Activated CD4-positive, alpha-beta T cell treated with anti-CD3 and anti-CD28 coated beads, Interleukin-2, amount 50 U/mL, for 48 hours (primary cell): ENCODE results near the gene FAM241B.

Source experiments
- DNase-seq, 2 experiments: peaks; one replicate each; pipeline ENCODE4 v3.0.0-alpha.2; 2020

FAM241B gene

DNA sequence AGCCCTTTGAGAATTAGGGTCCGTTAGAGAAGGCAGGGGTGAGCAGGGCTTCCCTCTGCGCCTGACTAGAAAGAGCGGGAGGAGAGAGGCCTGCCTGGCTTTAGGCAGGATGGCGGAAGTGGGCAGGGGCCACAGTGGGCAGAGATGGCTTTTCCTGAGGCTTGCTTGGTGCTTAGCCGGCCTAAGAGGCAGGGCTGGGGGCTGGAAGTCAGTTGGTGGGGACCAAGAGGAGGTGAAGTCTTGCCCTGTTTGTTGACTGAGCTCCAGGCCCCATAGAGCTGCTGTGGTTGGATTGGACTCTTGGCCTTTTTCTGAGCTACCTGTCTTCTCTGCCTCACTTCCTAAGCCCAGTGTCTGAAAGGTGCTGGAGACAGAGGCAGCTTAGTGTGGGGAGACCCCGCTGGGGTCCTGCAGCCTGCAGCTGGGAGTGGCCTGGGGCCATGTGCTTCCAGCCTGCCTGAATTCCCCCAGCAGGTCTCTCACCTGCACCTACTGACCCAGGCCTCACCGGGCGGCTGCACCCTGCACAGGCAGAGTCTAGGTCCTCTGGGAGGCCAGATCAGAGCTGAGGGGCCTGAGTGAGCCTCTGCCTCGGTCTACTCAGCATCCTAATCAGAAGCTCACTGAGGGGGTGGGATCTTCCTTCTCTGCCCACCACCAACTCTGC lies 4.8 kb downstream of the FAM241B start:
- no peak for DNase-seq

DNA sequence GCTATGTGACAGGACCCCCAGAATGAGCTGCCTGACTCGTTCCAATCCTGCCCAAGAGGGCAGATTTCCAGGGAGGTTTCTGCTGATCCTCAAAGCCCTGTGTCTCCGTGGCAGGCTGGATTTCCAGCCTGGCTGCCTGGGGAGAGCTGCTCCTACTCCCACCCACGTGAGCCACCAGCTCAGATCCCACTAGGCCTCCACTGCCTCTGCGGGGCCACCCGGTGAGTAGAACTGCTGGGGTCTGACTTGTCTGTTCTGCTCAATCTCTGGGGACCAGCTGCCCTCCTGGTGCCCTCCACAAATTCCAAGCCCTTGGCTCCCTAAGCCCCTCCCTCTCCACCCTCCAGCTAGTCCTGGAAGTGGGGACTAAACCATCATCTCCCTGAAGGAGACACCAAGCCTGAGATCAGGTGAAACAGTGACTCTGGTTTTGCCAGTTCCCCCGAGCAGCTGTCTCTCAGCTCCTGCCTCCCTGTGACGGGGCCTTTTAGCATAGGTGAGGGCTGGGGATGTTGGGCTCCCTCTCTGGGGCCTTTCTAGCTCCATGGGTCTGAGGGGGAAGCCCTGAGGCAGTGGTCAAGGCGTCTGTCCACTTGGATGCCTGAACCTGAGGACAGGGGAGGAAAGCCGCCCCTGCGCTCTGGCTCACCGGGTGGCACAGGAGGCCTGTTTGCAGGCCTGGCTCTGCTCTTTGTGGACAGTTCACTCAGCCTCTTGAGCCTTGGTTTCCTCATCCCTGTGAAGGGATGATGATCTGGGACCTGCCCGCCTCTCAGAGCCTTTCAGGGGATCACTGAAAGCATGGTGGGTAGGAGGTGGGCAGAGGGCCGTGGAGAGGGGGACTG lies 5.6 kb downstream of the FAM241B start:
- no peak for DNase-seq

DNA sequence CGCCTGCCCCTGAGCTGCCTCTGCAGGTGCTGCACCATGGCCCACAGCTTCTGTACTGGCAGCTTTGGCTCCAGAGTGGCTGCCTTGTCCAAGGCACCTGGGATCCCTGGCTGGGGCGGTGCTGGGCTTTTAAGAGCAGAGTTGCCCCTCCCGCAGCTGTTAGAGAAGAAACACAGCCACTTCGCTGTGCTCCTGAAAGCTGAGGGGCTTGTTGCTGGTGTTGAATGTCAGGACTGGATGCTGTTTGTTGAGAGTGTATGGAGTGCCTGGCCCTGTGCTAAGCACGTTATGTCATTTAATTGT lies 6.2 kb downstream of the FAM241B start:
- no peak for DNase-seq

DNA sequence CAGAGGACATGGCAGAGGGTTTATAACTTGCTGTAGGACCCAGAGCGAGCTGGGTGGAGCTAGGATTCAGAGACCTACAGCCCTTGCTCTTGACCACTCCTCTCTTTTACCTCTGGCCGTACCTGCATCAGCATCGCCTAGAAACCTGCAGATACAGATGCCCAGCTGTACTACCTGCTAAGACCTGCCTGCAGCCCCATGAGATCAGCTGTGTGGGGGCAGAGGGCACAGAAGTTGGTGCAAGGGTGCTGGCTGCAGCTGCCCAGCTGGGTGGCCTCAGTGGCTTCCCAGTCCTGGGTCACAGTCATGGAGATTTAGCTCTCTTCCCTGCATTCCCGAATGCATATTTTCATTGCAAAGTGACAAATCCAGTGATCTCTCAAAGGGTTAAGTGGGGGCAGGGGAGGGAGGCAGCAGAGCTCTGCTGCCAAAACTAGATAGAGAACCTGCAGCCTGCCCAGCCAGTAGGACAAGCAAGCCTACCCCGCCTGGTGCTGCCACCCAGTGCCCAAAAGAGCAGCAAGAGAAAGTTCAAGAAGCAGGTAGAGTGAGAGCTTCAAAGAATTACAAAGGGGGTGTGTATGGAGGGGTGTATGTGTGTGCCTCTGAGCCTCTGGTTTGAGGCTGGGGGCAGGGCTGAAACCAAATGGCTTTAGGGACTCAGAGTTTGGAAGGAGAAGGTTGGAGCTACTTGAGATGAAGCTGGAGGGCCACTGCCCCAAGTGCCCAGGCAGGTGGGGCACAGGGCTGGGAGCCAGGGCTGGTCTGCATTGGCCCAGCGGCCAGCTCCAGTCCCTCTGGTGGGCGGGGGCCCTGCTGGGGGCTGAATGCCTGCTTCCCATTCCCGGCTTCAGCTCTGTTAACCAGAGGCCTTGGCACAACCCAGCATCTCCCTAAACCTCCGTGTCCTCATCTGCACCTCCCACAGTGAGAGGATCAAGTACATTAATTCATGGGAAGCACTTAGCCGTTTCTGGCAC lies 6.9 kb downstream of the FAM241B start:
- peak in 1 of 2 experiments; percentile 25 for DNase-seq

DNA sequence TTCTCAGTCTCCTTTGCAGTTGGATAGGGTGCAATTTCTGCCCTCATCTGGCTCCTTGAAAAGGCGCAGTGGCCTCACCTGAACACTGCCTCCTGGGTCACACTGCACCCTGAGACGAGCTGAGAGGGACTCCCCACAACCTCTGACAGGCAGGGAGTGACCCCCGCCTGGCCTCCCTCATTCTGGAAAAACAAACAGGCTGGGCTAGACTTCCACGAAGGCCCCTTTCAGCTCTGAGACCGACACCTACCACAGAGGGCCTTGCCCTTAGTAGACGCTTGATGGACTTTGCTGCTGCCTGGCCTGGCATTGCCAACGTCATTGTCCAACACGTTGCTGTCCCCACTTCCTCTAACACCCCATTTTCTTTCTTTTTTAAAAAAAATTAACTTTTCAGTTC lies 8.6 kb downstream of the FAM241B start:
- no peak for DNase-seq

DNA sequence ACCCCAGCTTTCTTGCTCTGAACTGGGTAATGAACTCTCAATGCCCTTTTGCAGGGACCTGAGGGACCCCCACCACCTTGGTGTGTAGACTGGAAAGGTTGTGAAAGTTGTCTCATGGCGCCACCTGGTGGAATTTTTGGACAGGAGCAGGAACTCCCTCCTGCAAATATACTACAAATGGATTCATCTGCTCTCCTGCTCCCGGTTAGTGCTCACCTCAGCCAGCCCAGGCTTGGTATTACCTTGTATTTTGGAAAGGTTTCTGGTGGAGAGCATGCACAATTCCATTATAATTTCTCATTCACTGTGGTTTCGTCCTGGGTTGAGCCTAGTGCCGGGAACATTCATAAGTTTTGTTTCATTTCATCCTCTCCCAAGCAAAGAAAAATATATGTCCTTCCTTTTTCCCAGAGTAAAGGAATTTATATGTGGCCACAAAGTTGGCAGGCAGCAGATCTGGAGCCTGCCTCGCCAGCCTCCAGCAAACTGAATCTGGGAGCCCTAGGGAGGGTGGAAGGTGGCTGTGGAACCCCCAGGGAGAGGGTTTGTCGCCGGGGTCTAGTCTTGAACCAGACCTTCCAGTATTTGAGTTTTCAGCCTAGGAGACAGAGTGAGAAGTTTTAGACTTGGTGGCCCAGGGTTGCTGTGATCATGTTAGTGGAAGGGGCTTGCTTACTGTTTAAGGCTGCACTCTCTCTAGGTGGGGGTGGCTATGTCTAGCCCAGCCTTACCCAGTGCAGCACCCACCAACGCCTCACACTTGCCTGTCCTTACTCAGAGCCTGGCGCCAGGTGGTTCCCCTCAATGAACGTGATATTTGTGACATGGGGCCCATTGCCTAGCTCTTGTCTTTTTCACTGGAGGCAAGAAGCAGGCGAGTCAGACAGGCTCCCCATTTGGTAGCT lies 9.5 kb downstream of the FAM241B start:
- DNase-seq: peak; percentile 64 to 71

DNA sequence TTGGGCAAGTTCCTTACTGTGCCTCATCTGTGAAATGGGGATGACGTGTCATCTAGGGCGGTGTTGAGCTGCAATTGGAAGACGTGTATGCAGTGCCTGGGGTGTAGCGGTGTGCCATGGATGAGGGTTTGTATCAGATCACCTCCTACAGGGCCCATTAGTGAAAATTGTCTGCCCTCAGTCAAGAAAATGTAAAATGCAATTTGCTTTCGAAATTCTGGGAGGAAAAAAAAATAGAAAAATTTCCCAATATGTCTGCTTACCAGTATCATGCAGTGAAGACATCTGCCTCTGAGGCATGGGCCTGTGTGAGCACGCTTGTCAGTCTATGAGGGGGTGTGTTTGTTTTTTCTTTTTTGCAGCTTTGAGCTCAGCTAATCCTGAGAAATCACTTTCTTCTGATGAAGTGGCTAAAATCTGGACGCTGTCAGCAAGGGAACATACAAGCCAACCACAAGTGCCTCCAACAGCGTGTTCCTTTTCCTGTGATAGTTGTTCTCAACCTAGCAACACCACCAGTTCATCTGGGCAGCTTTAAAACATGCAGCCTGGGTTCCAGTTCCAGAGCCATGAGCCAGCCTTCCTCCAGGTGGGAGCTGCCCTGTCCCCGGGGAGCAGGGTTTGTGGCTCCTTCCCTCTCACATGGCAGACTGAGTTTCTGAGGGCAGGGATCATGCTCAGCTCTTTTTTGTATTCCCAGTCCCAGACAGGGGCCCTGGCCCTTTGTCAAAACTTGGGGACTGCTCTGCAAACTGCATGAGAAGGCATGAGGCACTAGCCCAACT lies 10.3 kb downstream of the FAM241B start:
- no peak for DNase-seq

DNA sequence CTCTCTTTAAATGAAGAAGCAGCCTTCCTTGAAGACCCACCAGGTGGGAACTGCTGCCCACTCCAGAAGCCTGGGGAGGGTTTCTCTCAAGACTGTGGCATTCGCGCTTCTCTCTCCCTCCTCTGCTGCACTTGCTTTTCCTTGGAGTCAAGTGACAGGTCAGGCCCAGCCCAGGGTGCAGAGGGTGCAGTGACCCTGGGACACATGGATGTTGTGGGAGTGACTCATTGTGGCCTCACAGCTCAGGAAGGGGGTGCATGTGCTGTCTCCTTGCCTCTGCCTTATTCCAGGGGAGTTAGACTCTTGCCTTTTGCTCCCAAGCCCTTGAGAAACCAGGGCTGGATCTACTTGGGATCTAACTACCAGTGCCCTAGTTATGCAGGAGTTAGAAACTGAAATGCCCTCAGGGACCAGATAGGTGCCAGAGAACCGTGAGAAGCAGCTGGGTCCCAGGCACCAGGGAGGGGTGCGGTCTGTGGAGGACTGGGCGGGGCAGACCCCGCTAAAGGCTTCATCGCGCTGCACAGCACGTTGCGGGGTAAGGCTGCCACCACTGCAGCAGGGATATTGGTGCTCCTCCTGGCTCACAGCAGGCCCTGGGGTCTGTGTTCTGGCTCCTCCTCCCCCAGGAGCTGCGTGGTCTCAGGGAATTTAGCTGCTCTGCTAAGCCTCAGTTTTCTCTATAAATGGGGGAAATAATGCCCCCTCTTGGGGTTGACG lies 11.4 kb downstream of the FAM241B start:
- DNase-seq: no peak

DNA sequence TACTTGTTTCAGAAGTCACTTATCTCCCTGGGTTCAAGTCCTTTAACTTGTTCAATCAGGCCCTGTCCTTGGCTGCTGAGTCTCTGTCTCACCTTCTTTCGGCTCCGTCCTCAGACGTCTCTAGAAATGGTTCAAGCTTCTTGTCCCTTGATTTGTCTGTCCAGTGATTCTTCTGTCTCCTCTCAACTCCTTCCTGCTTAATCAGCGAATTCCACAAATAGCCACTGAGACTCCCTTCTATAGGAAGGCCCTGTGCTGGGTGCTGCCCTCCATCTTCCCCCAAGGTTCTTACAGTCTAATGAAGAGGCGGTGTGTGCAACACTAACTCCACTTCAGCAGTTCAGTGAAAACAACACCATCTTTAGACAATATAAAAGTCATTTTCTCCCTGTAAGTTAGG lies 12.7 kb downstream of the FAM241B start:
- DNase-seq: no peak

DNA sequence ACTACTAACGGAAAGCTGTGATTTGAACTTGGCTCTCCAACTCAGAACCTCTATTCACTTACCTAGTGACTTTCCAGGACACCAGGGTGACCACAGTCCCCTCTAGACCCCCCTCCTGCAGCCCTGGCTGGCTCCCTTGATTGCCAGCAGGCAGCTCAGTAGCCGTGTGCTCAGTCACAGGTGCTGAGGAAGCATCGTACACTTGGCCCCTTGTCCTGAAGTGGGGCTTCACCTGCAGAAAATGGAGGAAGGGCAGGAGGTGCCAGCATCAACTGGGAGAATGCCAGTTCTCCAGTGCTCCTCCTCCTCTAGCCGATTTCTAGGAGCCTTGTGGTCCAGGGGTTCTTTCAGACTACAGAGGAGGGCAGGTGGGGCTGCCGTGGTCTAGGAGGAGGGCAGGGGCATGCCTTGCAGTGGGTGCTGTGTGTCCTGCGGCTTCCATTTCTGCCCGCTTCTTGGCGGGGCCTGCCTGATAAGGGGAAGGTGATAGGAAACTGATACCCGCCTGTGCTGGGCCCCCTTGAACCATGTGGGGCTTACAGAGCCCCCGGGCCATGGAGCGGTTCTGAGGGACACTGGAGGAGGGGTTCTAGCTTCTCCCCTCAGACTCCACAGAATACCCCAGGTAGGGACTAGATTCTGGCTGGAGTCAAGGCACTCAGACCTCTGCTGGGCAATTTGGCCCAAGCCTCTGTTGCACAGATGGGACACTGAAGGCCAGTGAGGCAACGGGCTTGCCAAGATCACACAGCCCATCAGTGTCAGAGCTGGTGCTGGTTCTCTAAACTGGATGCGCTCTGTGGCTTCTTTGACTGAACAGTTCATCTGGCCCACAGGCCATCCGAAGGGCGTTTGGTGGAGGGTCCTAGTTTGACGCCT lies 14.0 kb downstream of the FAM241B start:
- no peak for DNase-seq

DNA sequence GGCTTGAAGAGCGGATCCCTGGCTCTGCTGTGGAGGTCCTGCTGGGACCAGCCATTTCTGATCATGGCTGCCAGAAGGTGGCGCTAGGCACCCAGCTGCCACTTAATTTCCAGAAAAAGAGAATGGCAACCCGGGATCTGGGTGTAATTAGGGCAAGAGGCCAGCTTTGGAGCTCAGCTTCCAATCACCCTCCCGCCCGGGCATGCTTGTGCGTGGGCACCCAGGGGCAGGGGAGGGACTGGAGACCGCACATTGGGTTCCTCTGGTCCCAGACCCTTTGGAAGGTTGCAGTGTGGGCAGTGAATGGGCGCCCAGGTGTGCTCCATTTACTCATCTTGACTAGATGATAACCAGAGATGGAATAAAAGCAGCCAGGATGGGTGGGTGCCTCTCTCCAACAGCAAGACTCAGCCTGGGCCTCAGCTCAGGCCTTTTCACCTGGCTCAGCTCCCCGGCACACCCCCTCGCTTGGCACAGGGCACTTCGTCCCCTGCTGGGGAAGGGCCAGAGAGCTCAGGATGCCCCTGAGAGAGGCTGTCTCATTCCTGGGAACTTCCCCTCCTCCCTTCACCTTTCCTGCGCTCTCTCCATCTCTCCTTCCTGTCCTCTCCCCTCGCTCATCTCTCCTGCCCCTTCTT lies 14.7 kb downstream of the FAM241B start:
- peak; percentile 55 to 61 for DNase-seq

DNA sequence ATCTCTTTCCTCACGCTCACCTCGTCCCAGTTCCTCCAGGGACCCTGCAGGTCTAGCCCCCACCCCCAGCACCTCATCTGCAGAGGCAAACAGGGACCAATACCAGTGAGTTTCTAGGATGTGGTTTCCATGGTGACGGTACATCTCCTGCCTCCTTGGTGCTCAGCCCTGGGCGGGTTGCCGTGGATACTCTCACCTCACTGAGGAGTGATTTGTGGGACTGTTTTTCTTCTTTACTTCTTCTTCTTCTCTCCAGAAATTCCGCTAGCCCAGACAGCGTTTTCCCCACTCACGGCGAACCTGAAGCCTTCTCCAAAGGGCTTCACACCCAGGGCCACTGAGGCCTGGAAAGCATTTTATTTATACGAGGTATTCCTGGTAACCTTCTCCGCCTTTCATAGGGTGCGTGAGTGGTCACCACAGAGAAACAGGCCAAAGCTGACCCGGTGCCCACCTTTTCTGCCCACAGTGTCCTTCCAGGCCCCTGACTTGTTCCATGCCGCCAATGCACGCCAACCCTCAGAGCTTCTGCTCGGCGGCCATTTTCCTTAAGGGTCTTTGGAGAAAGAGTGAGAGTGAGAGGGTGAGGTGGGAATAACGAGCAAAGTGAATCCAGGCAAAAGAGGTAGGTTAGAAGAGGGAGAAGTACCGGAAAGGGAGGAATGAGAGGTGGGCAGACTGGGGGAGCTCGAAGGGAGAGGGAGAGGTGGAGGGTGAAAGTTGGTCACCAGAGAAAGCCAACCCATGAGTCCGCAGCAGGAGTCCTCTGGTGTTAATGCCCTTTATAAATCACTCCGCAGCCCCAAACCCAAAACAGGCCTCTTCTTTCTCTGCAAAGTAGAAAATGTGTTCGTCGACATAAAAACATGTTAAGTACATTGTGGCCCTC lies 15.5 kb downstream of the FAM241B start:
- DNase-seq: no peak

DNA sequence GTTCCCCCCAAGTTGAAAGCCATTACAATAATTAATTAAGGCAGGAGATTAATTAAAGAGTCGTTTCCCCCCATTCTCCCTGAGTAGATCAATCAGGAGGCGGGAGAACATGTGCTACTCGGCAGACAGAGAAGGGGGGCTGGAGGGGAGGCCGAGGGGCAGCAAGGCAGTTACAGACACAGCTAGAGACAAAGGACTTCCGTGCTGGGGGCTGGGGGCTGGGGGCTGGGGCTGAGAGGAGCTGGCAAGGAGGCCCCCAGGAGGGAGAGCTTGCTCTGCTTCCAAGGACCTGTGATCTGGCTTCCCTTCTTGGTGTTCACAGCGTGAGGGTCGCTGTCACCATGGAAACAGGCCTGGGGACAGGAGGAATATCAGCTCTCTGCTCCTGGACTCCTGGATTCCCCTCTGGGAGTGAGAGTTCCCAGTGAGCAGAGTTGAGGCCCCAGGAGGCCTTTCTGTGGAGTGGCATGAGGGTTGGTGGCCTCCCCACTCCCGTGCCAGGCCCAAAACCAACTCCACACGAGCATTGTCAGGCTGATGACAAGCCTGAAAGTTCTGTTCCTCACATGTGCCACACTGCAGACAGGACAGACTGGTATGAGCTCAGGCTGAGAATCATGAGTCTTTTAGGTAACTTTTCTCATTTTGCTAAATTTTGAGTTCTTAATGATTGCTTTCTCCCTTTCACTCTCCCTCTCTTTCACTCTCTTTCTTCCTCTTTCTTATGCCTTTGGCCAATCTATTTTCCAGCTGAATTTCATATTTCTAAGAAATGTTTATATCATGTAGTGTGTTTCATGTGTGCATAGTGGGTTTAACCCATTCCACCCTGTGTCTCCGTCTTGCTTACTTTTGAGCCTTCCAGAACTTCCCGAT lies 16.4 kb downstream of the FAM241B start:
- no peak for DNase-seq

DNA sequence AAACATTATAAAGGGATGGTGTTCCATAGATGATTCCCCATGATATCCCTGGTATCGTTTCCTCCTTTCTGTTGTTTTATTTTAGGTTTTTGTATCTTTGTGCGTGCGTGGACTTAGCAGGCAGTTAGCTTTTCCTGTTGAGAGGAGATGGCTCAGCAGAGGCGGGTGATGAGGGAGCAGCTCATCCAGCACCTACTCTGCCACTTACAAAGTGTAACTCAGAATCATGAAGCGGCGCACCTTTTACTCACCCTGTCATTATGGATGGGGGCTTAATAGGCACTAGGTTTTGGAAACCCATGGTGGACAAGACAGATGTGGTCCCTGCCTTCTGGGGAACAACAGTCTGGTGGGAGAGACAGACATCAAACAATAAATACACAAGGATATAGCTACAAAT lies 17.1 kb downstream of the FAM241B start:
- no peak for DNase-seq

DNA sequence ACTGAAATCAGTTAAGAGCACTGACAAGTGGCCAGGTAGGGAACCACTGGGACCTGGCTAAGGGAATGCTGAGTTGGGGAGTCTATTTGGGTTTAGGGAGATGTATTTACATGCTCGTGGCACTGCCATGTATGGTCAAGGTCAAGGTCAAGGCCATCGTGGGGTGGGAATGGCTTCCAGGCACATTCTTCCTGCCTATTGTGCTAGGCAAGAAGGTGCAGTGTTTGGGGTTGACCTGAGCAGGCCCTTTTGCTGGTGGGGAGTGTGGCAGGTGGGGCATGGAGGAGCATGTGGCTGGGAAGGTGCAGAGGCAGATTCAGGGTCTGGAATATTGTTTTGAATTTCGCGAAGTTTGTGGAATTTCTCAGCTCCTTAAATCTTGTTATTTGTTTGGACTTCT lies 17.8 kb downstream of the FAM241B start:
- DNase-seq: no peak

DNA sequence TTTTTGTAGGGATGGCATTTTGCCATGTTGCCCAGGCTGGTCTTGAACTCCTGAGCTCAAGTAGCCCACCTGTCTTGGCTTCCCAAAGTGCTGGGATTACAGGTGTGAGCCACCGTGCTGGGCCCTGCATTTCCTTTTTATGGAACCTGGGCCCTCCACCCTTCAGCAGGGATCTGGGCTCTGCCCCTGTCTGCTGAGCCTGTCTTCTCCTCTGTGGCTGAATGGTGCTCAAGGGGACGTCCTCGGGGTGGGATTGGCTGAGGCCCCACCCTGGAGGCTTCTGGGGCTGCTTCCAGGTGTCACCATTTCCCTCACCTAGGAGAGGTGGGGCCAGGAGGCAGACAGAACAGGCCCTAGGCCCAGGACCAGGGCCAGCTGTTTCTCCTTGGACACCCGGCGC lies 18.4 kb downstream of the FAM241B start:
- no peak for DNase-seq
